H54 (cell line): Measurements from ENCODE around the gene ZC2HC1C.

Source experiments
- DNase-seq: peaks from one replicate; pipeline ENCODE4 v3.0.0; 2011; ENCODE audit warnings: low spot score, mixed read lengths; ENCODE audit not compliant: insufficient read length
- FAIRE-seq: peaks from 3 replicates; lab custom pipeline; 2011; peaks lifted over from hg19 to GRCh38; lab: Jason Lieb, UNC
- POLR2A ChIP-seq: IDR thresholded peaks from 2 replicates; pipeline ENCODE4 v1.6.1; 2011; ENCODE audit warnings: low read depth, mild to moderate bottlenecking, low read length

The ZC2HC1C gene

GRCh38 chr14:75047506-75047905 lies 21.9 kb upstream of the ZC2HC1C start:
- no peak for DNase-seq
- TF ChIP-seq POLR2A = no peak
- no peak for FAIRE-seq

- TF ChIP-seq POLR2A = no peak
- FAIRE-seq (no peak), DNase-seq (no peak)
These were observed 21.3 kb upstream of the ZC2HC1C start for GRCh38 chr14:75048101-75048500.

GRCh38 chr14:75049136-75049535 lies 20.3 kb upstream of the ZC2HC1C start:
- no peak for FAIRE-seq
- TF ChIP-seq POLR2A = no peak
- no peak for DNase-seq

GRCh38 chr14:75049731-75050201 lies 19.7 kb upstream of the ZC2HC1C start:
- TF ChIP-seq POLR2A = no peak
- FAIRE-seq = no peak
- no peak for DNase-seq

- FAIRE-seq (no peak), DNase-seq (peak; percentile 18)
- TF ChIP-seq POLR2A = peak; percentile 42; the same call in 1 of the 2 replicates
These were observed 18.4 kb upstream of the ZC2HC1C start, which contains the start of gene MLH3 for GRCh38 chr14:75050852-75051555. MLH3 (minus strand) TSS chr14:75051467; CDS start chr14:75049655, 1,812 bp downstream.

- FAIRE-seq (no peak), DNase-seq (no peak)
- TF ChIP-seq POLR2A = no peak
These were observed 17.9 kb upstream of the ZC2HC1C start for GRCh38 chr14:75051556-75051899.

- TF ChIP-seq POLR2A = no peak
- peak; percentile 6 for FAIRE-seq
- no peak for DNase-seq
These were observed 15.8 kb upstream of the ZC2HC1C start for GRCh38 chr14:75053396-75054291.

- FAIRE-seq = no peak
- no peak for DNase-seq
- TF ChIP-seq POLR2A = no peak
These were observed 15.0 kb upstream of the ZC2HC1C start for GRCh38 chr14:75054421-75054820.

GRCh38 chr14:75059642-75060041 lies 9.8 kb upstream of the ZC2HC1C start:
- FAIRE-seq (no peak), DNase-seq (no peak)
- no peak for TF ChIP-seq POLR2A

GRCh38 chr14:75060420-75060819 lies 9.0 kb upstream of the ZC2HC1C start:
- no peak for TF ChIP-seq POLR2A
- DNase-seq (no peak), FAIRE-seq (no peak)

- FAIRE-seq = no peak
- no peak for TF ChIP-seq POLR2A
- no peak for DNase-seq
These were observed 6.4 kb upstream of the ZC2HC1C start for GRCh38 chr14:75063013-75063412.

GRCh38 chr14:75063491-75064204 lies 5.8 kb upstream of the ZC2HC1C start, which contains the start of gene ACYP1:
ACYP1 (minus strand) TSS chr14:75064024; CDS start chr14:75063553, 471 bp downstream.
- DNase-seq (peak; percentile 53), FAIRE-seq (peak; percentile 87)

GRCh38 chr14:75064205-75064567 lies 5.3 kb upstream of the ZC2HC1C start:
- no peak for FAIRE-seq
- no peak for TF ChIP-seq POLR2A
- no peak for DNase-seq

More at GRCh38 chr14:75063491-75064204, 5.8 kb upstream of the ZC2HC1C start, which contains the start of gene ACYP1:
- peak; percentile 50 for TF ChIP-seq POLR2A

GRCh38 chr14:75066691-75067090 lies 2.8 kb upstream of the ZC2HC1C start:
- no peak for DNase-seq
- FAIRE-seq = no peak
- TF ChIP-seq POLR2A = no peak
